ENCODE data around the gene ATF5. TPM values are rescaled to one million over a fixed set of nuclear protein-coding genes. Genes with fewer than 3 reads are reported as not detected.
A peak's percentile ranks its signal among the peaks of the same experiment; 100 is the strongest.

ATF5 gene
- total RNA-seq (2021; fragmentation: NEBNext Ultra II Directional; extraction: Animal tissue kit (Norgen Biotek cat#: 25700)) (13.1 TPM in 2 replicates), polyA plus RNA-seq (2011; rRNA removed) (6.2 and 25.0 TPM in 2 replicates), polyA minus RNA-seq (2011; rRNA and poly(A)+ RNA removed) (0.83 and 1.7 TPM in 2 replicates)
- 14.2 TPM for polyA plus RNA-seq (2011; cell fraction: cytosol; rRNA removed)
- 11.7 TPM for polyA plus RNA-seq (2011; cell fraction: nucleus; rRNA removed)
- polyA plus RNA-seq (2012, experiment 1 of 2), result 8.1 to 13.9 TPM (median 12.5 TPM) in 4 replicates
- 11.9 TPM for polyA plus RNA-seq (2012, experiment 2 of 2)
- 10.9 TPM for polyA plus RNA-seq (2013, experiment 1 of 2)
- 10.2 TPM for polyA plus RNA-seq (2013, experiment 2 of 2)
- 4.8 TPM for polyA minus RNA-seq (2011; cell fraction: cytosol; rRNA and poly(A)+ RNA removed)
- polyA minus RNA-seq (2011; cell fraction: nucleus; rRNA and poly(A)+ RNA removed), result 3.0 TPM
- long read RNA-seq, experiment 1, transcript ATF5-201 (3 exons, 2,069 nt), result major isoform, 16 of 27 reads
- long read RNA-seq, experiment 1, partial matches to known transcripts, result 2 of 27 reads
- long read RNA-seq, experiment 1, other reads (novel, unspliced or antisense), result 6 of 27 reads
- long read RNA-seq, experiment 2, partial matches to known transcripts, result 0 of 3 reads
- long read RNA-seq, experiment 2, other reads (novel, unspliced or antisense), result 0 of 3 reads

- peak within 1 kb of the TSS; percentile 94 for H2BK5ac ChIP-seq (ENCODE audit: low read depth, low read length)
- peak within 1 kb of the TSS; percentile 92 to 98 (median 95) for H3K9ac ChIP-seq (replicated peaks in 1 of 4; ENCODE audit: extremely low read depth in 1 of 4, low read depth in 3 of 4, low read length in 3 of 4)
- peaks cover 17 to 48% of the 10 kb centered on the region in 2 experiments for H3K79me2 ChIP-seq (ENCODE audit: control insufficient read depth in 1 of 2, insufficient read depth in 2 of 2, low read length in 2 of 2)
- H3K4me2 ChIP-seq (ENCODE audit: insufficient read depth in 1 of 2, low read depth in 2 of 2, low read length in 2 of 2), result peak within 1 kb of the TSS; percentile 60 to 96
- H3K4me3 ChIP-seq (ENCODE audit: extremely low read depth in 1 of 4, insufficient read depth in 2 of 4, low read depth in 3 of 4, low read length in 4 of 4), result peak within 1 kb of the TSS; percentile 71 to 91 (median 86)
- H2AFZ ChIP-seq (ENCODE audit: low read length), result peak within 1 kb of the TSS; percentile 14; the same call in 1 of the 2 replicates
- 1% methylated on average over 36 of the region's 48 CpGs; no CpG with 5 or more reads in 1 of the 2 experiments for WGBS, 2 experiments (ENCODE audit: extremely low coverage in 1 of 2, insufficient coverage in 1 of 2, insufficient read length in 1 of 2, insufficient replicate concordance in 2 of 2, low coverage in 1 of 2, low lambda C conversion rate in 2 of 2, missing lambda C conversion rate in 1 of 2)
- ChIA-PET POLR2A (ENCODE audit: partially characterized antibody) (interaction anchor here (0.7 to 15.1 kb wide), 37 partner anchors 8 to 253 kb away, joined by 3 to 373 read pairs (median 6); partner anchors contain the start of genes AKT1S1, FUZ, IL4I1 and PRMT1), CTCF (ENCODE audit: partially characterized antibody) (interaction anchor here (2.0 to 3.2 kb wide), 5 partner anchors 8 to 58 kb away, joined by 7 to 18 read pairs (median 13); no protein-coding TSS in a partner anchor)
- peak within 1 kb of the TSS; percentile 96 for H3K27ac ChIP-seq (ENCODE audit: low read depth, low read length)
- peaks cover 9 to 23% (median 17%) of the 10 kb centered on the region in 4 experiments; a peak in 7 of 8 replicates for H3K36me3 ChIP-seq (ENCODE audit: control insufficient read depth in 2 of 4, insufficient read depth in 4 of 4, low read length in 3 of 4)
- FAIRE-seq, result no peak
- peak within 1 kb of the TSS; percentile 84 for H3K56ac ChIP-seq (replicated peaks; ENCODE audit: insufficient read length, low read depth, low read length)
- no peak within 1 kb of the TSS for H3K14ac ChIP-seq (ENCODE audit: insufficient read length)
- peak; percentile 70 to 97 for DNase-seq (ENCODE audit: low read depth in 1 of 2, low spot score in 2 of 2)
- peak within 1 kb of the TSS; percentile 59 for H2BK120ac ChIP-seq (replicated peaks; ENCODE audit: low read depth, low read length)
- H3K4ac ChIP-seq (replicated peaks; ENCODE audit: insufficient read length, low read depth, low read length), result peak within 1 kb of the TSS; percentile 85
- peaks cover 9% of the 10 kb centered on the region for H3K79me1 ChIP-seq (ENCODE audit: low read depth, low read length)
- peaks cover 0 to 5% (median under 1%) of the 10 kb centered on the region in 4 experiments; a peak in 3 of 7 replicates for H3K4me1 ChIP-seq (replicated peaks in 1 of 4; ENCODE audit: control insufficient read depth in 3 of 4, insufficient read depth in 4 of 4, low read length in 3 of 4)
- peaks cover 5 to 14% of the 10 kb centered on the region in 2 experiments for H4K20me1 ChIP-seq (replicated peaks in 1 of 2; ENCODE audit: control insufficient read depth in 1 of 2, insufficient read depth in 2 of 2, low read length in 2 of 2)
- H2AK5ac ChIP-seq (ENCODE audit: low read depth, low read length), result peak within 1 kb of the TSS; percentile 91; the same call in 1 of the 2 replicates
- no peak within 1 kb of the TSS for H2BK15ac ChIP-seq (ENCODE audit: low read length)
- no peaks in the 10 kb centered on the region for H3K9me3 ChIP-seq (ENCODE audit: insufficient read depth in 2 of 2, low read depth in 1 of 2, low read length in 1 of 2)
- H3K18ac ChIP-seq (ENCODE audit: extremely low read depth, low read length), result peak within 1 kb of the TSS; percentile 94
- H4K8ac ChIP-seq (ENCODE audit: extremely low read depth, insufficient read depth, low read length), result peak within 1 kb of the TSS; percentile 99; the same call in 1 of the 2 replicates
- peaks cover 9% of the 10 kb centered on the region for H3K23me2 ChIP-seq (ENCODE audit: low read depth, low read length)
- no peak within 1 kb of the TSS for H2BK20ac ChIP-seq (ENCODE audit: low read length)
- H4K5ac ChIP-seq (ENCODE audit: insufficient read length, low read depth, low read length), result peak within 1 kb of the TSS; percentile 95
- H3K23ac ChIP-seq (ENCODE audit: insufficient read length), result no peak within 1 kb of the TSS
- H3K27me3 ChIP-seq (replicated peaks in 1 of 4; ENCODE audit: control insufficient read depth in 3 of 4, extremely low read depth in 1 of 4, insufficient read depth in 3 of 4, low read length in 3 of 4), result no peaks in the 10 kb centered on the region
- H2BK12ac ChIP-seq (ENCODE audit: low read depth, low read length), result peak within 1 kb of the TSS; percentile 79
- H4K91ac ChIP-seq (replicated peaks; ENCODE audit: insufficient read length, low read length), result peak within 1 kb of the TSS; percentile 99
- TF ChIP-seq PHF8 (conservative IDR thresholded peaks at IDR 0.05; ENCODE audit: low read depth, low read length) (peak; percentile 89), E2F6 (IDR thresholded peaks at IDR 0.05) (peak; percentile 100), RAD21 (IDR thresholded peaks at IDR 0.05 in 1 of 2, conservative IDR thresholded peaks at IDR 0.05 in 1 of 2; ENCODE audit: low read depth in 2 of 2, low read length in 2 of 2) (no peak), SIRT6 (IDR thresholded peaks at IDR 0.05; ENCODE audit: low read length) (no peak), NRF1 (IDR thresholded peaks at IDR 0.05; ENCODE audit: low read depth, low read length) (peak; percentile 90), YY1 (IDR thresholded peaks at IDR 0.05; ENCODE audit: low read depth, low read length) (peak; percentile 39; the same call in 1 of the 2 replicates), TAF1 (IDR thresholded peaks at IDR 0.05; ENCODE audit: low read depth, low read length) (peak; percentile 81)
Measured at GRCh38 chr19:49929121-49929610, at the start of gene ATF5, which contains the start of gene NUP62. TSS of gene ATF5 (plus strand) at chr19:49929205. CDS start at chr19:49930851, 1,646 bp downstream. TSS of gene NUP62 (minus strand) at chr19:49929504. CDS start at chr19:49909807, 19,697 bp downstream.

All from H1 (cell line).